GM23338 (cell line): ENCODE data around the gene TSC22D3. TPM values are rescaled to one million over a fixed set of nuclear protein-coding genes. Genes with fewer than 3 reads are reported as not detected.
"Not testable (repeated sequence)": the region's sequence is repeated elsewhere in the genome, so short reads cannot be mapped to it uniquely, and the experiment has no call there.

ENCODE experiments used
- ATAC-seq: fragments of 200-7000 bp; cut with Tn5 transposase; 3 replicates; pipeline ENCODE4 v1.9.1; 2020
- DNase-seq: peaks from one replicate; pipeline ENCODE4 v3.0.0-alpha.2; 2015; ENCODE audit warnings: low spot score
- H2AFZ ChIP-seq: fragments of 200-600 bp; sonication (generic); 2 replicates; pipeline ENCODE4 v1.8.0; 2016; ENCODE audit warnings: antibody characterized with exemption, mild to moderate bottlenecking, moderate library complexity
- H3F3A ChIP-seq: fragments of 200-600 bp; sonication (generic); replicated peaks from 2 replicates; pipeline ENCODE4 v1.8.0; 2017; ENCODE audit warnings: antibody characterized with exemption, mixed run types, low read depth
- H3K27ac ChIP-seq: fragments of 200-600 bp; sonication (generic); 2 replicates; pipeline ENCODE4 v1.6.1; 2016; ENCODE audit warnings: low read depth
- H3K27me3 ChIP-seq: fragments of 200-600 bp; sonication (generic); 2 replicates; pipeline ENCODE4 v1.8.0; 2016; ENCODE audit warnings: mild to moderate bottlenecking, mixed run types, moderate library complexity; ENCODE audit not compliant: insufficient read depth
- H3K36me3 ChIP-seq: fragments of 200-600 bp; sonication (generic); 2 replicates; pipeline ENCODE4 v1.8.0; 2016; ENCODE audit warnings: mild to moderate bottlenecking; ENCODE audit not compliant: insufficient read depth
- H3K4me1 ChIP-seq: fragments of 200-600 bp; sonication (generic); 2 replicates; pipeline ENCODE4 v1.8.0; 2016; ENCODE audit warnings: mild to moderate bottlenecking, moderate library complexity; ENCODE audit not compliant: insufficient read depth
- H3K4me2 ChIP-seq: fragments of 200-600 bp; sonication (generic); 2 replicates; pipeline ENCODE4 v1.7.1; 2017; ENCODE audit warnings: mixed run types
- H3K4me3 ChIP-seq: fragments of 200-600 bp; sonication (generic); 2 replicates; pipeline ENCODE4 v1.6.1; 2016; ENCODE audit warnings: mixed run types
- H3K79me2 ChIP-seq: fragments of 200-600 bp; sonication (generic); replicated peaks from 2 replicates; pipeline ENCODE4 v1.8.0; 2017; ENCODE audit warnings: mild to moderate bottlenecking; ENCODE audit not compliant: insufficient read depth
- H3K9me2 ChIP-seq: fragments of 200-600 bp; sonication (generic); 2 replicates; pipeline ENCODE4 v1.8.0; 2017; ENCODE audit not compliant: insufficient read depth
- H4K20me1 ChIP-seq: fragments of 200-600 bp; sonication (generic); replicated peaks from 2 replicates; pipeline ENCODE4 v1.8.0; 2017; ENCODE audit warnings: mild to moderate bottlenecking; ENCODE audit not compliant: insufficient read depth
- H3K27ac Mint-ChIP-seq: 2 replicates; pipeline ENCODE4 v1.8.0; 2020; ENCODE audit warnings: inconsistent platforms, mild to moderate bottlenecking, moderate library complexity, mixed read lengths
- H3K27me3 Mint-ChIP-seq: 3 replicates; pipeline ENCODE4 v1.8.0; 2022; ENCODE audit warnings: low read depth, mild to moderate bottlenecking, moderate library complexity, mixed read lengths, inconsistent platforms; ENCODE audit not compliant: insufficient read depth, poor library complexity
- H3K36me3 Mint-ChIP-seq: 3 replicates; pipeline ENCODE4 v1.8.0; 2021; ENCODE audit warnings: low read depth, mild to moderate bottlenecking, inconsistent platforms, moderate library complexity, mixed read lengths
- H3K4me1 Mint-ChIP-seq: 3 replicates; pipeline ENCODE4 v1.8.0; 2020; ENCODE audit warnings: mild to moderate bottlenecking, inconsistent platforms, mixed read lengths
- H3K4me3 Mint-ChIP-seq: 3 replicates; pipeline ENCODE4 v1.8.0; 2021; ENCODE audit warnings: moderate library complexity, mild to moderate bottlenecking, inconsistent platforms, mixed read lengths
- H3K9me3 Mint-ChIP-seq: 3 replicates; pipeline ENCODE4 v1.8.0; 2020; ENCODE audit warnings: moderate library complexity, mild to moderate bottlenecking, inconsistent platforms, mixed read lengths
- CREB1 ChIP-seq: fragments of 250-450 bp; sonication (Bioruptor Pico); IDR thresholded peaks from 2 replicates; pipeline ENCODE4 v1.5.0; 2020; ENCODE audit warnings: low read depth, mild to moderate bottlenecking, moderate library complexity
- EZH2 ChIP-seq: fragments of 200-600 bp; sonication (generic); IDR thresholded peaks from one replicate; pipeline ENCODE4 v1.8.0; 2017; ENCODE audit warnings: antibody characterized with exemption, mild to moderate bottlenecking, low read depth; ENCODE audit not compliant: unreplicated experiment
- JUNB ChIP-seq: IDR thresholded peaks from one replicate; pipeline ENCODE4 v1.6.1; 2016; ENCODE audit warnings: antibody characterized with exemption; ENCODE audit not compliant: unreplicated experiment
- NANOG ChIP-seq: IDR thresholded peaks from 2 replicates; pipeline ENCODE4 v1.6.1; 2016; ENCODE audit warnings: antibody characterized with exemption, borderline replicate concordance
- POLR2AphosphoS5 ChIP-seq: IDR thresholded peaks from 2 replicates; pipeline ENCODE4 v1.6.1; 2016; ENCODE audit warnings: antibody characterized with exemption, low read depth
- ZNF114 ChIP-seq: fragments of 250-450 bp; sonication (Bioruptor Pico); IDR thresholded peaks from 2 replicates; pipeline ENCODE4 v1.5.0; 2020; ENCODE audit warnings: mild to moderate bottlenecking, moderate library complexity
- polyA plus RNA-seq: library from polyadenylated mRNA; unstranded; fragments of >200 nt; fragmentation: Nextera tagmentation; extraction: Ambion mirVana; gene quantifications from 2 replicates; pipeline ENCODE4 v1.2.1, GENCODE V29; 2016
- total RNA-seq: library from RNA; depleted of rRNA; stranded (reverse); fragments of >200 nt; shearing (Covaris generic); gene quantifications from 2 replicates; pipeline ENCODE4 v1.2.3, GENCODE V29; 2014
- TF ChIP-seq, protein P1 (sequence below): IDR thresholded peaks from one replicate; pipeline ENCODE4 v1.6.1; 2018; ENCODE audit warnings: antibody characterized with exemption; ENCODE audit not compliant: unreplicated experiment
- TF ChIP-seq, protein P2 (sequence below), 2 experiments: fragments of 200-600 bp in 1 of 2; sonication (generic) in 1 of 2; conservative IDR thresholded peaks; 2 replicates each; pipeline versions ENCODE4 v1.5.1 to v1.6.1; 2016 to 2017; ENCODE audit warnings: antibody characterized with exemption in 2 of 2, low read depth in 2 of 2, mild to moderate bottlenecking in 2 of 2, moderate library complexity in 1 of 2

The TSC22D3 gene
- total and polyA plus RNA-seq, 2 experiments from 2014 or later: 12.6 to 20.0 TPM

DNA sequence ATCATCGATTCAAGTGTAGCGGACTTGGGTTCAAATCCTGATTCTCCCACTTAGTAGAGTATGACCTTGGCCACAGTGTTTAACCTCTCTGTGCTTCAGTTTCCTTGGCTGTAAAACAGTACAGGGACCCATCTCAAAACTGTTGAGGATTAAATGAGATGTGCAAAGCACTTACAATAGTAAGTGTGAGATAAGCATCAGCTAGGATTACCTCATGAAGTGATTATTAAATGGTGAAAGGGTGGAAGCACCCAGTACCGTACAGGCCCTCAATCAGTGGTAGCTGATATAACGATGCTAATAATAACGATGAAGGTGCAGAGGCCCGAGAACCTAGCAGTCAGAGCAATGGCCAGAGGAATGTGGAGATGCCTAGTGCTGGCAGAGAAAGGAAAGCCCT lies 102.2 kb downstream of the TSC22D3 start (continued):
- TF ChIP-seq POLR2AphosphoS5: no peak
- TF ChIP-seq, protein P1, sequence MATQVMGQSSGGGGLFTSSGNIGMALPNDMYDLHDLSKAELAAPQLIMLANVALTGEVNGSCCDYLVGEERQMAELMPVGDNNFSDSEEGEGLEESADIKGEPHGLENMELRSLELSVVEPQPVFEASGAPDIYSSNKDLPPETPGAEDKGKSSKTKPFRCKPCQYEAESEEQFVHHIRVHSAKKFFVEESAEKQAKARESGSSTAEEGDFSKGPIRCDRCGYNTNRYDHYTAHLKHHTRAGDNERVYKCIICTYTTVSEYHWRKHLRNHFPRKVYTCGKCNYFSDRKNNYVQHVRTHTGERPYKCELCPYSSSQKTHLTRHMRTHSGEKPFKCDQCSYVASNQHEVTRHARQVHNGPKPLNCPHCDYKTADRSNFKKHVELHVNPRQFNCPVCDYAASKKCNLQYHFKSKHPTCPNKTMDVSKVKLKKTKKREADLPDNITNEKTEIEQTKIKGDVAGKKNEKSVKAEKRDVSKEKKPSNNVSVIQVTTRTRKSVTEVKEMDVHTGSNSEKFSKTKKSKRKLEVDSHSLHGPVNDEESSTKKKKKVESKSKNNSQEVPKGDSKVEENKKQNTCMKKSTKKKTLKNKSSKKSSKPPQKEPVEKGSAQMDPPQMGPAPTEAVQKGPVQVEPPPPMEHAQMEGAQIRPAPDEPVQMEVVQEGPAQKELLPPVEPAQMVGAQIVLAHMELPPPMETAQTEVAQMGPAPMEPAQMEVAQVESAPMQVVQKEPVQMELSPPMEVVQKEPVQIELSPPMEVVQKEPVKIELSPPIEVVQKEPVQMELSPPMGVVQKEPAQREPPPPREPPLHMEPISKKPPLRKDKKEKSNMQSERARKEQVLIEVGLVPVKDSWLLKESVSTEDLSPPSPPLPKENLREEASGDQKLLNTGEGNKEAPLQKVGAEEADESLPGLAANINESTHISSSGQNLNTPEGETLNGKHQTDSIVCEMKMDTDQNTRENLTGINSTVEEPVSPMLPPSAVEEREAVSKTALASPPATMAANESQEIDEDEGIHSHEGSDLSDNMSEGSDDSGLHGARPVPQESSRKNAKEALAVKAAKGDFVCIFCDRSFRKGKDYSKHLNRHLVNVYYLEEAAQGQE: no peak
- no peak for TF ChIP-seq CREB1
- no peak for TF ChIP-seq EZH2
- no peak for TF ChIP-seq NANOG
- no peak for TF ChIP-seq ZNF114

DNA sequence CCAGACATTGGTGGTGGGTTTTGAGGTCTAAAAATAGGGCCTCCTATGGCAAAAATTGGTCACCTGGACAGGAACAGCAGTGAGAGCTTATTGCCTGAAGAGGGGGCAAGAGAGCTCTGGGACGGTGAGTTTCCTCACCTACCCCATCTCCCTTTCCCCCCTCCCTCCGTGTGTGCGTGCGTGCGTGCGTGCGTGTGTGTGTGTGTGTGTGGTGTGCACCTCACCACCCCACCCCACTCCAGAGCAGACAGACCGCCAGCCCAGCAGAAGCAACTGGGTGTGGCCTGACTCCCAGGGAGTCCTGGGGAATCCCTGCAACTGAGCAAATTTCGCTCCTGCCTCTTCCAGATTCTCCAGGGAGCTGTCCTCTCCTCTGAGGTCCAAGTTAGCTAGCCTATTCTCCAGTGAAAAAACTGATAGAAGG lies 102.6 kb downstream of the TSC22D3 start:
- Histone ChIP-seq H3K27me3 (no peaks in the 10 kb centered on the region), H2AFZ (no peak overlapping the region), H3K36me3 (no peaks in the 10 kb centered on the region), H3K9me2 (no peaks in the 10 kb centered on the region), H3F3A (no peaks in the 10 kb centered on the region), H4K20me1 (no peaks in the 10 kb centered on the region), H3K79me2 (no peaks in the 10 kb centered on the region), H3K4me2 (peak overlapping the region; percentile 69; the same call in 1 of the 2 replicates), H3K4me3 (peak overlapping the region; percentile 41; the same call in 1 of the 2 replicates), H3K27ac (no peak overlapping the region), H3K4me1 (peaks cover 11% of the 10 kb centered on the region; the same call in 1 of the 2 replicates)
- Mint-ChIP-seq H3K4me3 (no peak overlapping the region), H3K9me3 (no peaks in the 10 kb centered on the region), H3K27me3 (peaks cover 3% of the 10 kb centered on the region), H3K4me1 (peaks cover 27% of the 10 kb centered on the region), H3K27ac (no peak overlapping the region), H3K36me3 (no peaks in the 10 kb centered on the region)
- TF ChIP-seq, protein P2, sequence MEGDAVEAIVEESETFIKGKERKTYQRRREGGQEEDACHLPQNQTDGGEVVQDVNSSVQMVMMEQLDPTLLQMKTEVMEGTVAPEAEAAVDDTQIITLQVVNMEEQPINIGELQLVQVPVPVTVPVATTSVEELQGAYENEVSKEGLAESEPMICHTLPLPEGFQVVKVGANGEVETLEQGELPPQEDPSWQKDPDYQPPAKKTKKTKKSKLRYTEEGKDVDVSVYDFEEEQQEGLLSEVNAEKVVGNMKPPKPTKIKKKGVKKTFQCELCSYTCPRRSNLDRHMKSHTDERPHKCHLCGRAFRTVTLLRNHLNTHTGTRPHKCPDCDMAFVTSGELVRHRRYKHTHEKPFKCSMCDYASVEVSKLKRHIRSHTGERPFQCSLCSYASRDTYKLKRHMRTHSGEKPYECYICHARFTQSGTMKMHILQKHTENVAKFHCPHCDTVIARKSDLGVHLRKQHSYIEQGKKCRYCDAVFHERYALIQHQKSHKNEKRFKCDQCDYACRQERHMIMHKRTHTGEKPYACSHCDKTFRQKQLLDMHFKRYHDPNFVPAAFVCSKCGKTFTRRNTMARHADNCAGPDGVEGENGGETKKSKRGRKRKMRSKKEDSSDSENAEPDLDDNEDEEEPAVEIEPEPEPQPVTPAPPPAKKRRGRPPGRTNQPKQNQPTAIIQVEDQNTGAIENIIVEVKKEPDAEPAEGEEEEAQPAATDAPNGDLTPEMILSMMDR (conservative IDR thresholded peaks at IDR 0.05; ENCODE audit: low read depth in 2 of 2): peak; percentile 51 to 74
- TF ChIP-seq, protein P1: no peak
- TF ChIP-seq JUNB (no peak), CREB1 (peak; percentile 19; the same call in 1 of the 2 replicates)
- DNase-seq: peak; percentile 73
- peak; percentile 59 for ATAC-seq

DNA sequence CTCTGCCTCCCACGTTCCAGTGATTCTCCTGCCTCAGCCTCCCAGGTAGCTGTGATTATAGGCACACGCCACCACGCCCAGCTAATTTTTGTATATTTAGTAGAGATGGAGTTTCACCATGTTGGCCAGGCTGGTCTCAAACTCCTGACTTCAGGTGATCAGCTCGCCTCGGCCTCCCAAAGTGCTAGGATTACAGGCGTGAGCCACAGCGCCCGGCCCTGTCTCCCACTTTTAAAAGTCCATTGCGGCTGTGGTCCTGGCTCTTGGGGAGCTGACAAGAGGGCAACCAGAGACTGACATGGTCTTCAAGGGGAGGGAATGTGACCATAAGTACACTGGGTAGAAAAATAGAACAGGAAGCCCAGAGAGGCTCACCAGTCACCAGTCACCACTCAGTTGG lies 104.3 kb downstream of the TSC22D3 start:
- not testable (repeated sequence) for H3K9me2 ChIP-seq, DNase-seq, H3K27me3 Mint-ChIP-seq, H3K4me3 Mint-ChIP-seq, H3K27ac Mint-ChIP-seq, H2AFZ ChIP-seq, H3K4me3 ChIP-seq, ATAC-seq, H3K4me1 ChIP-seq, H3K36me3 Mint-ChIP-seq, H3K79me2 ChIP-seq, H4K20me1 ChIP-seq, H3F3A ChIP-seq, H3K27ac ChIP-seq, H3K4me2 ChIP-seq, H3K36me3 ChIP-seq, H3K9me3 Mint-ChIP-seq, H3K27me3 ChIP-seq
- peaks cover 27% of the 10 kb centered on the region for H3K4me1 Mint-ChIP-seq
